Measurements from ENCODE around the gene BBX. TPM values are rescaled to one million over a fixed set of nuclear protein-coding genes. Genes with fewer than 3 reads are reported as not detected.

BBX gene
- total RNA-seq, 1 donor from 2014 or later = 90.3 TPM

GRCh38 chr3:107738486-107739183 is 215.9 kb downstream of the BBX start:
- no peak for TF ChIP-seq CTCF (IDR thresholded peaks at IDR 0.05; ENCODE audit: unreplicated experiment)
- Mint-ChIP-seq H3K27me3 (ENCODE audit: low read depth) (no peaks in the 10 kb centered on the region), H3K36me3 (peaks cover 8% of the 10 kb centered on the region), H3K27ac (no peak overlapping the region), H3K4me1 (peaks cover 5% of the 10 kb centered on the region), H3K9me3 (no peaks in the 10 kb centered on the region), H3K4me3 (no peak overlapping the region)
- no peak for DNase-seq (ENCODE audit: low spot score in 2 of 2, unreplicated experiment in 2 of 2)

GRCh38 chr3:107739227-107739626 is 216.5 kb downstream of the BBX start:
- Mint-ChIP-seq H3K27me3 (ENCODE audit: low read depth) (no peaks in the 10 kb centered on the region), H3K9me3 (no peaks in the 10 kb centered on the region), H3K4me1 (peaks cover 7% of the 10 kb centered on the region), H3K4me3 (no peak overlapping the region), H3K36me3 (peaks cover 8% of the 10 kb centered on the region), H3K27ac (no peak overlapping the region)
- no peak for TF ChIP-seq CTCF (IDR thresholded peaks at IDR 0.05; ENCODE audit: unreplicated experiment)
- no peak for DNase-seq (ENCODE audit: low spot score in 2 of 2, unreplicated experiment in 2 of 2)

- H3K4me1 Mint-ChIP-seq = peaks cover 9% of the 10 kb centered on the region
- no peak for DNase-seq (ENCODE audit: low spot score in 2 of 2, unreplicated experiment in 2 of 2)
- H3K27ac Mint-ChIP-seq = no peak overlapping the region
These were observed 218.5 kb downstream of the BBX start for GRCh38 chr3:107740992-107741896.

GRCh38 chr3:107745354-107745753 is 222.6 kb downstream of the BBX start:
- Mint-ChIP-seq H3K4me3 (no peak overlapping the region), H3K27ac (peak overlapping the region; percentile 34), H3K36me3 (peaks cover 14% of the 10 kb centered on the region), H3K27me3 (ENCODE audit: low read depth) (no peaks in the 10 kb centered on the region), H3K9me3 (no peaks in the 10 kb centered on the region), H3K4me1 (peaks cover 16% of the 10 kb centered on the region)
- TF ChIP-seq CTCF (IDR thresholded peaks at IDR 0.05; ENCODE audit: unreplicated experiment) = no peak
- DNase-seq (ENCODE audit: low spot score in 2 of 2, unreplicated experiment in 2 of 2) = no peak

More at GRCh38 chr3:107740992-107741896, 218.5 kb downstream of the BBX start:
- peaks cover 13% of the 10 kb centered on the region for H3K36me3 Mint-ChIP-seq
- TF ChIP-seq CTCF (IDR thresholded peaks at IDR 0.05; ENCODE audit: unreplicated experiment) = peak; percentile 47
- H3K27me3 Mint-ChIP-seq (ENCODE audit: low read depth) = no peaks in the 10 kb centered on the region
- no peak overlapping the region for H3K4me3 Mint-ChIP-seq
- no peaks in the 10 kb centered on the region for H3K9me3 Mint-ChIP-seq

- no peak overlapping the region for H3K4me3 Mint-ChIP-seq
- no peak overlapping the region for H3K27ac Mint-ChIP-seq
- no peak for DNase-seq (ENCODE audit: low spot score in 2 of 2, unreplicated experiment in 2 of 2)
These were observed 229.6 kb downstream of the BBX start for GRCh38 chr3:107752202-107752990.

More at GRCh38 chr3:107752202-107752990, 229.6 kb downstream of the BBX start:
- H3K4me1 Mint-ChIP-seq = peaks cover 18% of the 10 kb centered on the region
- H3K27me3 Mint-ChIP-seq (ENCODE audit: low read depth) = no peaks in the 10 kb centered on the region
- no peak for TF ChIP-seq CTCF (IDR thresholded peaks at IDR 0.05; ENCODE audit: unreplicated experiment)
- H3K9me3 Mint-ChIP-seq = no peaks in the 10 kb centered on the region
- peaks cover 4% of the 10 kb centered on the region for H3K36me3 Mint-ChIP-seq
